ENCODE results near the gene KRTCAP2.
"Not testable (repeated sequence)": the region's sequence is repeated elsewhere in the genome, so short reads cannot be mapped to it uniquely, and the experiment has no call there.

GRCh38 chr1:155220211-155220965 is 47.3 kb upstream of the KRTCAP2 start:
- TF ChIP-seq CTCF (IDR thresholded peaks at IDR 0.05 in 2 of 3, conservative IDR thresholded peaks at IDR 0.05 in 1 of 3; ENCODE audit: control insufficient read depth in 2 of 3, extremely low read depth in 1 of 3, insufficient read depth in 1 of 3, low read depth in 3 of 3, low read length in 3 of 3); ZNF274 (IDR thresholded peaks at IDR 0.05; ENCODE audit: insufficient read depth, insufficient read length); USF2 (IDR thresholded peaks at IDR 0.05; ENCODE audit: borderline replicate concordance, low read depth, low read length); EGR1 (IDR thresholded peaks at IDR 0.05; ENCODE audit: borderline replicate concordance in 1 of 2, low read depth in 2 of 2, low read length in 2 of 2): not testable (repeated sequence)

All from GM12878 (cell line).